ENCODE measurements around the gene B4GALT5. TPM values are rescaled to one million over a fixed set of nuclear protein-coding genes. Genes with fewer than 3 reads are reported as not detected.

B4GALT5 gene
- total RNA-seq, 1 donor from 2014 or later, result 115 TPM

DNA sequence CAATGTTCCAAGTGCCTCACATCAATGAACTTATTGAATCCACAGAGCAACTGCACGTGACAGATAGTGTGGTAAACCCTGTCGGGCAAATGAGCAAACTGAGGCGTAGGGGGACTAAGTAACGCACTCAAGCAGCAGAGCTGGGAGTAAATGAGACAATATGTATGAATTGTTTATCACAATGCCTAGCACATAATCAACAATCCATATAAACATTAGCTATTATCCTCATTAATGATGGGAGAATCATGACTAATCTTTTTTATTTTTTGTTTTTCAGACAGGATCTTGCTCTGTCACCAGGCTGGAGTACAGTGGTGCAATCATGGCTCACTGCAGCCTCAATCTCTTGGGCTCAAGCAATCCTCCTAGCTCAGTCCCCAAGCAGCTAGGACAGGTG lies 43.9 kb upstream of the B4GALT5 start:
- Mint-ChIP-seq H3K27me3 (ENCODE audit: unreplicated experiment) (no peaks in the 10 kb centered on the region), H3K27ac (ENCODE audit: unreplicated experiment) (no peak overlapping the region), H3K4me1 (ENCODE audit: unreplicated experiment) (no peaks in the 10 kb centered on the region), H3K4me3 (ENCODE audit: unreplicated experiment) (no peak overlapping the region), H3K36me3 (ENCODE audit: low read depth, unreplicated experiment) (no peaks in the 10 kb centered on the region), H3K9me3 (ENCODE audit: unreplicated experiment) (no peaks in the 10 kb centered on the region)
- no peak for DNase-seq (ENCODE audit: low spot score)
- no peak for TF ChIP-seq CTCF (IDR thresholded peaks at IDR 0.05; ENCODE audit: unreplicated experiment)

- no peak for DNase-seq (ENCODE audit: low spot score)
- TF ChIP-seq CTCF (IDR thresholded peaks at IDR 0.05; ENCODE audit: unreplicated experiment), result no peak
- Mint-ChIP-seq H3K36me3 (ENCODE audit: low read depth, unreplicated experiment) (no peaks in the 10 kb centered on the region), H3K27me3 (ENCODE audit: unreplicated experiment) (no peaks in the 10 kb centered on the region), H3K27ac (ENCODE audit: unreplicated experiment) (no peak overlapping the region), H3K9me3 (ENCODE audit: unreplicated experiment) (no peaks in the 10 kb centered on the region), H3K4me3 (ENCODE audit: unreplicated experiment) (no peak overlapping the region), H3K4me1 (ENCODE audit: unreplicated experiment) (no peaks in the 10 kb centered on the region)
Measured at GRCh38 chr20:49756241-49756640, 42.6 kb upstream of the B4GALT5 start.

GRCh38 chr20:49754596-49754995 lies 40.9 kb upstream of the B4GALT5 start:
- Mint-ChIP-seq H3K36me3 (ENCODE audit: low read depth, unreplicated experiment) (no peaks in the 10 kb centered on the region), H3K27ac (ENCODE audit: unreplicated experiment) (no peak overlapping the region), H3K27me3 (ENCODE audit: unreplicated experiment) (peaks cover 3% of the 10 kb centered on the region), H3K4me3 (ENCODE audit: unreplicated experiment) (no peak overlapping the region), H3K9me3 (ENCODE audit: unreplicated experiment) (no peaks in the 10 kb centered on the region), H3K4me1 (ENCODE audit: unreplicated experiment) (peaks cover 7% of the 10 kb centered on the region)
- DNase-seq (ENCODE audit: low spot score), result no peak
- TF ChIP-seq CTCF (IDR thresholded peaks at IDR 0.05; ENCODE audit: unreplicated experiment), result no peak

- H3K27me3 Mint-ChIP-seq (ENCODE audit: unreplicated experiment), result peaks cover 6% of the 10 kb centered on the region
- H3K27ac Mint-ChIP-seq (ENCODE audit: unreplicated experiment), result no peak overlapping the region
- H3K4me3 Mint-ChIP-seq (ENCODE audit: unreplicated experiment), result no peak overlapping the region
- no peak for DNase-seq (ENCODE audit: low spot score)
- peaks cover 7% of the 10 kb centered on the region for H3K4me1 Mint-ChIP-seq (ENCODE audit: unreplicated experiment)
- no peaks in the 10 kb centered on the region for H3K36me3 Mint-ChIP-seq (ENCODE audit: low read depth, unreplicated experiment)
- H3K9me3 Mint-ChIP-seq (ENCODE audit: unreplicated experiment), result no peaks in the 10 kb centered on the region
- no peak for TF ChIP-seq CTCF (IDR thresholded peaks at IDR 0.05; ENCODE audit: unreplicated experiment)
Measured at GRCh38 chr20:49753133-49753532, 39.5 kb upstream of the B4GALT5 start.

DNA sequence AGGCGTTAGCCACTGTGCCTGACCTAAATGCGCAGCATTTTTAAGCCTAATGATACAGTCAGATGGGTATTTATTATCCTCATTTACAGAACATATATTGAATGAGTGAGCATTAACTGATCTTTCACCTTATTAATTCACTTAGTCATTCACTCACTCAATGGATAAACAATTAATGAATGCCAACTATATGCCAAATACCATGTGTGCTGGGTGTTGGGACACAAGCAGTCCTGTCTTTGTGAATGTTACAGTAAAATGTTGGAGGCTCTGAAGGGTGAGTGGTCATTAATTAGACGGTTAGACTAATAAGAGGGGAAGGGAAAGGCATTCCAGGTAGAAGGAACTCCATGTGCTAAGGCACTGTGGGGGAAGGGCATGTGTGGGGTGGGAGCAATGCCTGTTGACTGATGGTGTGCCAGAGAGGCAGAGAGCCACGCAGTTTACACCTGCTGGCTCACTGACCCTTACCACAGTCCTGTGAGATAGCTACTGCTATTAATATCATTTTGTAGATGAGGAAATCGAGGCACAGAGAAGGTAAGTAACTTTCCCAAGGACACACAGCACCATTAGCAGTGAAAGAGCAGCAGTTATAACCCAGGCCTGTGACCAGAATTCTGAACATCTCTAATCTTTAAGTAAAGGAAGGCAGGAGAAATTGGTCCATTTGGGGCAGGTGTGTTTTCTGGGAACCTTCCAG lies 38.7 kb upstream of the B4GALT5 start:
- Mint-ChIP-seq H3K36me3 (ENCODE audit: low read depth, unreplicated experiment) (no peaks in the 10 kb centered on the region), H3K4me1 (ENCODE audit: unreplicated experiment) (peaks cover 13% of the 10 kb centered on the region), H3K9me3 (ENCODE audit: unreplicated experiment) (no peaks in the 10 kb centered on the region), H3K4me3 (ENCODE audit: unreplicated experiment) (no peak overlapping the region), H3K27ac (ENCODE audit: unreplicated experiment) (no peak overlapping the region), H3K27me3 (ENCODE audit: unreplicated experiment) (peaks cover 6% of the 10 kb centered on the region)
- TF ChIP-seq CTCF (IDR thresholded peaks at IDR 0.05; ENCODE audit: unreplicated experiment), result no peak
- no peak for DNase-seq (ENCODE audit: low spot score)
